ENCODE results near the gene NUP93. TPM values are rescaled to one million over a fixed set of nuclear protein-coding genes. Genes with fewer than 3 reads are reported as not detected.
"Not testable (repeated sequence)": the region's sequence is repeated elsewhere in the genome, so short reads cannot be mapped to it uniquely, and the experiment has no call there.

NUP93 gene
- total RNA-seq, 1 donor from 2014 or later = 92.9 TPM

DNA sequence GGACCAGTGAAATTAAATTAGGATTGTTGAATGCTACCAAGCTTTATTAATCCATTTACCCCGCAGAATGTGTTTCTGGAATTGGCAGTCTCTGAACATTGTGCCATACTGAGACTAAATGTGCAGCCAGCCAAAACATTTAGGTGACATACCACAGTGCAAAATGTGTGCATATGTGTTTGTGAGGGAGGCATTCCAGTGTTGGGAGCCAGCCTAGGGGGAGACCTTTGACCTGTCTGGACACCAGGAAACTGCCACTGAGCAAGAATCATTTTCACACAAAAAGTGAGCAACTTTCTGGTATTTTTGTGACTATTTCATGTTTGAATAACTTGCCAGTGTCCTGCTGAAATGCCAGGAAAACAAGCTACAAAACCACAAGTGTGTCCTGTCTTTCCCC is 70.4 kb downstream of the NUP93 start:
- Mint-ChIP-seq H3K9me3 (ENCODE audit: unreplicated experiment) (no peaks in the 10 kb centered on the region), H3K27me3 (ENCODE audit: unreplicated experiment) (peaks cover 1% of the 10 kb centered on the region), H3K36me3 (ENCODE audit: low read depth, unreplicated experiment) (no peaks in the 10 kb centered on the region), H3K4me1 (ENCODE audit: unreplicated experiment) (no peaks in the 10 kb centered on the region), H3K4me3 (ENCODE audit: unreplicated experiment) (no peak overlapping the region), H3K27ac (ENCODE audit: unreplicated experiment) (no peak overlapping the region)
- no peak for DNase-seq (ENCODE audit: low spot score)
- TF ChIP-seq, protein P1, sequence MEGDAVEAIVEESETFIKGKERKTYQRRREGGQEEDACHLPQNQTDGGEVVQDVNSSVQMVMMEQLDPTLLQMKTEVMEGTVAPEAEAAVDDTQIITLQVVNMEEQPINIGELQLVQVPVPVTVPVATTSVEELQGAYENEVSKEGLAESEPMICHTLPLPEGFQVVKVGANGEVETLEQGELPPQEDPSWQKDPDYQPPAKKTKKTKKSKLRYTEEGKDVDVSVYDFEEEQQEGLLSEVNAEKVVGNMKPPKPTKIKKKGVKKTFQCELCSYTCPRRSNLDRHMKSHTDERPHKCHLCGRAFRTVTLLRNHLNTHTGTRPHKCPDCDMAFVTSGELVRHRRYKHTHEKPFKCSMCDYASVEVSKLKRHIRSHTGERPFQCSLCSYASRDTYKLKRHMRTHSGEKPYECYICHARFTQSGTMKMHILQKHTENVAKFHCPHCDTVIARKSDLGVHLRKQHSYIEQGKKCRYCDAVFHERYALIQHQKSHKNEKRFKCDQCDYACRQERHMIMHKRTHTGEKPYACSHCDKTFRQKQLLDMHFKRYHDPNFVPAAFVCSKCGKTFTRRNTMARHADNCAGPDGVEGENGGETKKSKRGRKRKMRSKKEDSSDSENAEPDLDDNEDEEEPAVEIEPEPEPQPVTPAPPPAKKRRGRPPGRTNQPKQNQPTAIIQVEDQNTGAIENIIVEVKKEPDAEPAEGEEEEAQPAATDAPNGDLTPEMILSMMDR (IDR thresholded peaks at IDR 0.05; ENCODE audit: unreplicated experiment) = no peak

DNA sequence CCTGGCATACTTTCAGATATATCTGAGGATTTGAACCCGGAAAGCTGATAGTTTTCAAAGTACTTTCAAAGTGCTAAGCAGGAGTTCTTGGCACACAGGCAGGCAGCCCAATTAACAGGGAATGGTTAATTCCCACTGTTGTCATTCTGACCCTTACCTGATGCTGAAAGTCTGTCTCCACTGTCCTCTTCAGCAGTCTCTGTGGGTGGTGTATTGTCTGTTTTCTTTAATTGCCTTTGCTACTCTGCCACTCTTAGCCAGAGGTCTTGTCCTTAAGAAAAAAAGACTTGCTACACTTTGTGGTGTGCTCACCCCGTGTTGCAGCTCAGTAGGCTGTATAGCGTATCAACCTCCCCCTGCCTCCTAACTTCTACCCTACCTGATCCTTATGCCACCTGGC is 71.8 kb downstream of the NUP93 start:
- DNase-seq (ENCODE audit: low spot score) = no peak
- Mint-ChIP-seq H3K27ac (ENCODE audit: unreplicated experiment) (no peak overlapping the region), H3K4me1 (ENCODE audit: unreplicated experiment) (no peaks in the 10 kb centered on the region), H3K4me3 (ENCODE audit: unreplicated experiment) (no peak overlapping the region), H3K27me3 (ENCODE audit: unreplicated experiment) (peaks cover 2% of the 10 kb centered on the region), H3K36me3 (ENCODE audit: low read depth, unreplicated experiment) (peaks cover 8% of the 10 kb centered on the region), H3K9me3 (ENCODE audit: unreplicated experiment) (no peaks in the 10 kb centered on the region)
- TF ChIP-seq, protein P1 (IDR thresholded peaks at IDR 0.05; ENCODE audit: unreplicated experiment) = no peak

DNA sequence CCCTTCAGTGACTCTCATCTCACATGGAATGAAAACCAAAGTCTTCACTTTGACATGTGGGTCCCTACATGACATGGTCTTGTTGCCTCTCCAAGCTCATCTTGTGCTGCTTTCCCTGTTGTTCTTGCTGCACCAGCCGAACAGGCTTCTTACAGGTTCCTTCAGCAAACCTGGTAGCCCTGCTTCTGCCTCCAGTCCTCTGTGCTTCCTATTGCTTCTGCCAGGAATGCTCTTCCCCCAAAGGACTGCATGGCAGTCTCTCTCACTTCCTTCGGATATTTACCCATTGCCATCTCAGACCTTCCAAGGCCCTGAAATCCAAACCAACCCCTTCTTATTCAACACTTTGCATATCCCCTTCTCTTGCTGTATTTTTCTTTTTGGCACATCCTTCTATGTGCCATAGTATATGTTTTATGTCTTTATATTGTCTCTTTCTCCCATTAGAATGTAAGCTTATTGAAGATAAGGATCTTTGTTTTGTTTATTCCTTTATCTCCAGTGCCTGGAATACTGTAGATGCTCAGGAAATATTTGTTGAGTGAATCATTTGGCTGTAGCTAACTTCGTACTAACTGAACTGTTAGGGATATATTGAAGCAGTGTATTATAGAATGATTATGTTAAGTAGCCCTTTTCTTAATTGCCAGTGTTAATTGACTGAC is 77.2 kb downstream of the NUP93 start:
- Mint-ChIP-seq H3K36me3 (ENCODE audit: low read depth, unreplicated experiment) (peaks cover 13% of the 10 kb centered on the region), H3K27me3 (ENCODE audit: unreplicated experiment) (peaks cover 2% of the 10 kb centered on the region), H3K27ac (ENCODE audit: unreplicated experiment) (no peak overlapping the region), H3K9me3 (ENCODE audit: unreplicated experiment) (no peaks in the 10 kb centered on the region), H3K4me3 (ENCODE audit: unreplicated experiment) (no peak overlapping the region), H3K4me1 (ENCODE audit: unreplicated experiment) (no peaks in the 10 kb centered on the region)
- no peak for DNase-seq (ENCODE audit: low spot score)
- TF ChIP-seq, protein P1 (IDR thresholded peaks at IDR 0.05; ENCODE audit: unreplicated experiment) = no peak

DNA sequence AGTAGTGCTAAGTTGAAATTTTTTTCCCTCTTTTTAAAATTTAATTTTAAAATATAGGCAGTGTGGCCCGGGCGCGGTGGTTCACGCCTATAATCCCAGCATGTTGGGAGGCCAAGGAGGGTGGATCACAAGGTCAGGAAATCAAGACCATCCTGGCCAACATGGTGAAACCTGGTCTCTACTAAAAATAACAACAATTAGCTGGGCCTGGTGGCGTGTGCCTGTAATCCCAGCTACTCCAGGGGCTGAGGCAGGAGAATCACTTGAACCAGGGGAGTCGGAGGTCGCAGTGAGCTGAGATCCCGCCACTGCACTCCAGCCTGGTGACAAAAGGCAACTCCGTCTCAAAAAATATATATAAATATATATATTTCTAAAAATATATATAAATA is 77.7 kb downstream of the NUP93 start:
- not testable (repeated sequence) for H3K27me3 Mint-ChIP-seq (ENCODE audit: unreplicated experiment); H3K4me1 Mint-ChIP-seq (ENCODE audit: unreplicated experiment); H3K9me3 Mint-ChIP-seq (ENCODE audit: unreplicated experiment); H3K4me3 Mint-ChIP-seq (ENCODE audit: unreplicated experiment); DNase-seq (ENCODE audit: low spot score); H3K27ac Mint-ChIP-seq (ENCODE audit: unreplicated experiment)
- H3K36me3 Mint-ChIP-seq (ENCODE audit: low read depth, unreplicated experiment) = peaks cover 13% of the 10 kb centered on the region

DNA sequence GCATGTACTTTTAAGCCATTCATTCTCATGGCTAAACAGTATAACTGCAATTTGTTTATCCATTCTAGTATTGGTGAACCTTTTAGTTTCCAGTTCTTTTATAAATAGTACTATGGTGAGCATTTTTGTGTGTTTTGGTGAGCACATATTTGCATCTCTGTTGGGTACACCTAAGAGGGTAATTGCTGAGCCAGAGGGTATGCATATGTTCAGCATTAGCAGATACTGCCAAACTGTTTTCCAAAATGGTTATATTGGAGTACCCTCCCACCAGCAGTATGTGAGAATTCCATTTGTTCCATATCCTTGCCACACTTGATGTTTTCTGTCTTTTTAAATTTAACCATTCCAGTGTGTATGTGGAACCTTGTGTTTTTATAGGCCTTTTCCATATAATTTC is 81.0 kb downstream of the NUP93 start:
- Mint-ChIP-seq H3K4me1 (ENCODE audit: unreplicated experiment) (peaks cover 4% of the 10 kb centered on the region), H3K4me3 (ENCODE audit: unreplicated experiment) (no peak overlapping the region), H3K27me3 (ENCODE audit: unreplicated experiment) (no peaks in the 10 kb centered on the region), H3K36me3 (ENCODE audit: low read depth, unreplicated experiment) (peaks cover 9% of the 10 kb centered on the region), H3K9me3 (ENCODE audit: unreplicated experiment) (no peaks in the 10 kb centered on the region), H3K27ac (ENCODE audit: unreplicated experiment) (no peak overlapping the region)
- DNase-seq (ENCODE audit: low spot score) = no peak
- TF ChIP-seq, protein P1 (IDR thresholded peaks at IDR 0.05; ENCODE audit: unreplicated experiment) = no peak

DNA sequence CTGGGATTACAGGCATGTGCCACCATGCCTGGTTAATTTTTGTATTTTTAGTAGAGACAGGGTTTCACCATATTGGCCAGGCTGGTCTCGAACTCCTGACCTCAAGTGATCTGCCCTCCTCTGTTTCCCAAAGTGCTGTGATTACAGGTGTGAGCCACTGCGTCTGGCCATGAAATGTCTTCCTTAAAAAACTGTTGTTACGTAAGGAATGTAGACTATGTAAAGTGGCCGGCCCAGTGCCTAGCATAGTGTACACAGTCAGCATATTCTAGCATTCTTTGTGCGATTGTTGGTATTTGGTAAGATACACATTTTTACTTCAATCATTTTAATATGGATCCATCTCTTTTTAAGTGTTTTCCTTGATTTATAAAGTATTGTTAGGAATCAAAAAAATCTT is 81.7 kb downstream of the NUP93 start:
- H3K36me3 Mint-ChIP-seq (ENCODE audit: low read depth, unreplicated experiment); DNase-seq (ENCODE audit: low spot score); H3K27ac Mint-ChIP-seq (ENCODE audit: unreplicated experiment); H3K4me3 Mint-ChIP-seq (ENCODE audit: unreplicated experiment); H3K4me1 Mint-ChIP-seq (ENCODE audit: unreplicated experiment); H3K27me3 Mint-ChIP-seq (ENCODE audit: unreplicated experiment); H3K9me3 Mint-ChIP-seq (ENCODE audit: unreplicated experiment): not testable (repeated sequence)
